OCI-LY7 (cell line): ENCODE measurements around the gene DAP. TPM values are rescaled to one million over a fixed set of nuclear protein-coding genes. Genes with fewer than 3 reads are reported as not detected.
"Not testable (repeated sequence)": the region's sequence is repeated elsewhere in the genome, so short reads cannot be mapped to it uniquely, and the experiment has no call there.

Source experiments
- BruUV-seq: library from RNA; stranded (reverse); fragments of 400-500 nt; replicated peaks from 2 replicates; lab custom pipeline; 2021; lab: Mats Ljungman, UMichigan
- CTCF ChIA-PET: fragments of 300-600 bp; sonication (Branson Sonifier 250); formaldehyde crosslinking; loops from one replicate; lab custom pipeline; 2022; ENCODE audit warnings: antibody characterized with exemption; ENCODE audit not compliant: unreplicated experiment; lab: Charles Lee
- POLR2A ChIA-PET: fragments of 300-600 bp; sonication (Branson Sonifier 250); formaldehyde crosslinking; loops from one replicate; lab custom pipeline; 2022; ENCODE audit warnings: antibody characterized with exemption; lab: Charles Lee
- DNase-seq: peaks from one replicate; pipeline ENCODE4 v3.0.0-alpha.2; 2015; ENCODE audit warnings: low spot score
- H2AFZ ChIP-seq: fragments of 200-600 bp; sonication (generic), shearing (Covaris generic); 2 replicates; pipeline ENCODE4 v1.6.1; 2014; ENCODE audit warnings: mild to moderate bottlenecking, antibody characterized with exemption, low read length, moderate library complexity
- H3K27ac ChIP-seq: fragments of 200-600 bp; sonication (generic); 2 replicates; pipeline ENCODE4 v1.5.1; 2014; ENCODE audit warnings: mixed run types, low read depth, mild to moderate bottlenecking, moderate library complexity, low read length, inconsistent platforms; ENCODE audit not compliant: poor library complexity, severe bottlenecking
- H3K36me3 ChIP-seq: fragments of 200-600 bp; sonication (generic); 2 replicates; pipeline ENCODE4 v1.6.1; 2014; ENCODE audit warnings: mild to moderate bottlenecking, antibody characterized with exemption, low read length, moderate library complexity, mixed read lengths; ENCODE audit not compliant: insufficient read depth
- H3K4me1 ChIP-seq: fragments of 200-600 bp; sonication (generic); 2 replicates; pipeline ENCODE4 v1.5.1; 2014; ENCODE audit warnings: mild to moderate bottlenecking, low read length; ENCODE audit not compliant: insufficient read depth, poor library complexity, severe bottlenecking
- H3K4me2 ChIP-seq: fragments of 200-600 bp; sonication (generic); 2 replicates; pipeline ENCODE4 v1.6.1; 2014; ENCODE audit warnings: mild to moderate bottlenecking, low read length
- H3K4me3 ChIP-seq: fragments of 200-600 bp; sonication (generic); 2 replicates; pipeline ENCODE4 v1.5.1; 2014; ENCODE audit warnings: mild to moderate bottlenecking, low read depth, low read length; ENCODE audit not compliant: poor library complexity, severe bottlenecking
- H3K79me2 ChIP-seq: fragments of 200-600 bp; sonication (generic); 2 replicates; pipeline ENCODE4 v1.6.1; 2016; ENCODE audit warnings: low read depth, mild to moderate bottlenecking, low read length, moderate library complexity, mixed read lengths; ENCODE audit not compliant: insufficient read depth
- H3K9me2 ChIP-seq: fragments of 200-600 bp; sonication (generic); 2 replicates; pipeline ENCODE4 v1.6.1; 2016; ENCODE audit warnings: mild to moderate bottlenecking, low read length, mixed read lengths; ENCODE audit not compliant: insufficient read depth
- H3K9me3 ChIP-seq: fragments of 200-600 bp; sonication (generic); 2 replicates; pipeline ENCODE4 v1.6.1; 2014; ENCODE audit warnings: mild to moderate bottlenecking, mixed run types, low read length, mixed read lengths
- H4K20me1 ChIP-seq: fragments of 200-600 bp; sonication (generic); 2 replicates; pipeline ENCODE4 v1.6.1; 2014; ENCODE audit warnings: mild to moderate bottlenecking, antibody characterized with exemption, low read length, moderate library complexity, mixed read lengths; ENCODE audit not compliant: insufficient read depth
- CTCF ChIP-seq: fragments of 200-600 bp; sonication (generic); conservative IDR thresholded peaks from 2 replicates; pipeline ENCODE4 v1.5.1; 2014; ENCODE audit warnings: mild to moderate bottlenecking, antibody characterized with exemption, low read length, moderate library complexity, mixed read lengths
- EZH2phosphoT487 ChIP-seq: fragments of 200-600 bp; sonication (generic); IDR thresholded peaks from 2 replicates; pipeline ENCODE4 v1.6.1; 2018; ENCODE audit warnings: low read depth, borderline replicate concordance, mild to moderate bottlenecking, mixed run types, antibody characterized with exemption, low read length, moderate library complexity, mixed read lengths
- intact Hi-C: fragments of 100-400 bp; cut with micrococcal nuclease; formaldehyde crosslinking; loops from one replicate; pipeline ENCODE4 v1.10.0; 2022; ENCODE audit not compliant: unreplicated experiment
- total RNA-seq, 2 experiments: library from RNA; depleted of rRNA in 1 of 2; stranded (reverse); fragments of >200 nt in 1 of 2; shearing (Covaris generic) in 1 of 2; gene quantifications; 2 replicates each; pipeline ENCODE4 v1.2.3, GENCODE V29; 2014 to 2022

The DAP gene
- total RNA-seq, 2 experiments from 2014 or later, result 21.5 to 96.1 TPM

- Histone ChIP-seq H3K4me2 (no peak overlapping the region), H3K4me1 (peaks cover 6% of the 10 kb centered on the region), H3K27ac (no peak overlapping the region), H3K9me3 (no peaks in the 10 kb centered on the region), H4K20me1 (no peaks in the 10 kb centered on the region), H3K36me3 (peaks cover 31% of the 10 kb centered on the region), H3K79me2 (no peaks in the 10 kb centered on the region), H2AFZ (no peak overlapping the region), H3K4me3 (no peak overlapping the region), H3K9me2 (no peaks in the 10 kb centered on the region)
- no TSS peak for BruUV-seq
- ChIA-PET CTCF (interaction anchor here (1.1 kb wide), 1 partner anchor 22 kb away, joined by 4 read pairs; no protein-coding TSS in a partner anchor), POLR2A (interaction anchor here (2.7 kb wide), 1 partner anchor 11 kb away, joined by 9 read pairs; no protein-coding TSS in a partner anchor)
- DNase-seq, result no peak
- TF ChIP-seq CTCF, result no peak
- intact Hi-C loops, result no loop called here
Observed at GRCh38 chr5:10724781-10725507, 36.1 kb downstream of the DAP start.

DNA sequence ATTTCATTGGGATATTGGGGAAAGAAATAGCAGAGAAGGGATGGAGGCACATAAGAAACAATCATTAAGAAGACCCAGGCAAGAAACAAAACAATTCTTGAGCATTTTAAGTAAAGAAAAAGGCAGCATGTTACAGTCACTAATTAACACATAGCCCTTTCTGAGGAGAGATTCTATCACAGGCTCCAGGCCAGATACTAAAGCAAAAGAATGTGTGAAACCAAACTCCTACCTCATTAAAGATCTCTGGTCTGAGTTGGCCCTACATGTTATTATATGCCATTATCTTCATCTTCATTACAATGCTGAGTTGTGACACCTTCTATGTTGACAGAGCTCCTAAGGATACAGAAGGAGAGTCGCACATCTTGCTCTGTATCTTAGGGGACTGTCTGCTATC, 37.5 kb downstream of the DAP start:
- no TSS peak for BruUV-seq
- TF ChIP-seq CTCF (no peak), EZH2phosphoT487 (no peak)
- ChIA-PET CTCF (no interaction called here), POLR2A (interaction anchor here (1.2 kb wide), 2 partner anchors 11 to 28 kb away, joined by 4 to 5 read pairs; no protein-coding TSS in a partner anchor)
- Histone ChIP-seq H2AFZ (no peak overlapping the region), H3K4me1 (peaks cover 6% of the 10 kb centered on the region), H3K4me3 (no peak overlapping the region), H3K79me2 (no peaks in the 10 kb centered on the region), H4K20me1 (no peaks in the 10 kb centered on the region), H3K9me2 (no peaks in the 10 kb centered on the region), H3K4me2 (no peak overlapping the region), H3K27ac (no peak overlapping the region), H3K9me3 (no peaks in the 10 kb centered on the region), H3K36me3 (peaks cover 35% of the 10 kb centered on the region)
- no peak for DNase-seq
- intact Hi-C loops, result no loop called here

GRCh38 chr5:10720766-10721165, 40.3 kb downstream of the DAP start:
- H3K4me1 ChIP-seq, BruUV-seq, intact Hi-C loops, H2AFZ ChIP-seq, H3K79me2 ChIP-seq, H3K9me3 ChIP-seq, CTCF ChIA-PET, H3K4me2 ChIP-seq, H4K20me1 ChIP-seq, H3K4me3 ChIP-seq, DNase-seq, POLR2A ChIA-PET, H3K27ac ChIP-seq, H3K9me2 ChIP-seq: not testable (repeated sequence)
- H3K36me3 ChIP-seq, result peaks cover 31% of the 10 kb centered on the region
